ENCODE measurements around the gene SERPINB8.
A peak's percentile ranks its signal among the peaks of the same experiment; 100 is the strongest.

Gene SERPINB8

GRCh38 chr18:64029096-64029495 is 59.2 kb downstream of the SERPINB8 start:
- ChIA-PET CTCF (no interaction called here), POLR2A (no interaction called here)
- DNase-seq (ENCODE audit: extremely low spot score), result no peak
- TF ChIP-seq SP1 (IDR thresholded peaks at IDR 0.05) (no peak), NFRKB (IDR thresholded peaks at IDR 0.05) (no peak), FOXM1 (IDR thresholded peaks at IDR 0.05; ENCODE audit: borderline replicate concordance) (no peak), CTBP1 (IDR thresholded peaks at IDR 0.05; ENCODE audit: borderline replicate concordance) (no peak), LEF1 (IDR thresholded peaks at IDR 0.05; ENCODE audit: borderline replicate concordance) (no peak), FOXA1 (IDR thresholded peaks at IDR 0.05) (no peak), HDGF (IDR thresholded peaks at IDR 0.05; ENCODE audit: borderline replicate concordance) (no peak), L3MBTL2 (conservative IDR thresholded peaks at IDR 0.05) (no peak), FOXK2 (IDR thresholded peaks at IDR 0.05) (no peak), ARNT (IDR thresholded peaks at IDR 0.05) (no peak), BHLHE40 (IDR thresholded peaks at IDR 0.05; ENCODE audit: borderline replicate concordance) (no peak)

DNA sequence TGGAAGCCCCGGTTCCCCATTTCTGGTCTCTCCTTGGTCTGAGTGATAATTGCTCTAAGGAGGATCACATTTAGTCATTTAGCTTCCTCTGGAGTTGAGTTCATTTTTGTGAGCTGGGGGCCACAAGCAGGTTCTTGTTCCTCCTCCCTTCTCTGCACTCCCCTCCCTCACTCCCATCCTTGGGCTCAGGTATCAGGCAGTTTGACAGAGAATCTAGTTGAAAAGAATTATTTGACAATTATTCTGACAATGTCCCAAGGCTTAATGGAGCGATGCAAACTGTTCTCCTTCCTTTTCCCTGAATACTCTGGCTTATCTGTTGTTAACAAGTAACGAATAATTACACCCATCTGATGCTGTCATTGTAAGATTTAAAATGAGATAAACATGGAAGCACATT is 61.5 kb downstream of the SERPINB8 start:
- no peak for DNase-seq (ENCODE audit: extremely low spot score)
- CTCF ChIA-PET, result no interaction called here
- POLR2A ChIA-PET, result no interaction called here
- no peak for TF ChIP-seq LEF1 (IDR thresholded peaks at IDR 0.05; ENCODE audit: borderline replicate concordance)
- TF ChIP-seq CTBP1 (IDR thresholded peaks at IDR 0.05; ENCODE audit: borderline replicate concordance), result no peak
- no peak for TF ChIP-seq FOXA1 (IDR thresholded peaks at IDR 0.05)
- TF ChIP-seq BHLHE40 (IDR thresholded peaks at IDR 0.05; ENCODE audit: borderline replicate concordance), result no peak
- no peak for TF ChIP-seq ARNT (IDR thresholded peaks at IDR 0.05)
- TF ChIP-seq L3MBTL2 (conservative IDR thresholded peaks at IDR 0.05), result no peak
- TF ChIP-seq ZNF384 (IDR thresholded peaks at IDR 0.05), result no peak
- TF ChIP-seq HDGF (IDR thresholded peaks at IDR 0.05; ENCODE audit: borderline replicate concordance), result no peak
- no peak for TF ChIP-seq PKNOX1 (IDR thresholded peaks at IDR 0.05)
- TF ChIP-seq NFRKB (IDR thresholded peaks at IDR 0.05), result no peak
- TF ChIP-seq SP1 (IDR thresholded peaks at IDR 0.05), result no peak

DNA sequence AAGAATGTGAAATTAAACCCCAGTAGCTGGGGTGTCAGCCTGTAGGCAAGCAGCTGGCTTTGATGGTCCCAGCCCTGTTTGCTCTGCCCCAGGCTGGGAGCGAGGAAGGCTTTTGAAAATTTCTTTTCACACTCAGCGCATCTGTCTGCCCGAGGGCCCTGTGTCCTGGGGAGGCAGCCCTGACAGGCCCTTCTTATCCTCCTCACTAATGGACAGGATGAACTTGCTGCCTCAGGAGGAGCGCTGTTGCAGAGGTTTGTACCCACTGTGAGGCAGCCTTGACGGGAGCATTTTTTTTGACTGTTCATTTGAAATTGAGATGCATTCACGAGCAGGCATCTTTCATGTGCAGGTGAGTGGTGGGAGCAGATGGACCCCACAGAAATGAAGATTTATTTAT is 62.4 kb downstream of the SERPINB8 start:
- CTCF ChIA-PET, result no interaction called here
- POLR2A ChIA-PET, result no interaction called here
- no peak for DNase-seq (ENCODE audit: extremely low spot score)
- no peak for TF ChIP-seq ZNF384 (IDR thresholded peaks at IDR 0.05)
- TF ChIP-seq LEF1 (IDR thresholded peaks at IDR 0.05; ENCODE audit: borderline replicate concordance), result no peak
- no peak for TF ChIP-seq NFRKB (IDR thresholded peaks at IDR 0.05)

GRCh38 chr18:64037812-64038414 is 68.0 kb downstream of the SERPINB8 start:
- peak; percentile 10 for DNase-seq (ENCODE audit: extremely low spot score)
- ChIA-PET POLR2A (no interaction called here), CTCF (interaction anchor here (0.6 to 1.0 kb wide), 2 partner anchors 373 to 785 kb away, joined by 3 to 7 read pairs; no protein-coding TSS in a partner anchor)
- no peak for TF ChIP-seq PKNOX1 (IDR thresholded peaks at IDR 0.05)
- no peak for TF ChIP-seq CTBP1 (IDR thresholded peaks at IDR 0.05; ENCODE audit: borderline replicate concordance)
- no peak for TF ChIP-seq LEF1 (IDR thresholded peaks at IDR 0.05; ENCODE audit: borderline replicate concordance)
- no peak for TF ChIP-seq ELF4 (IDR thresholded peaks at IDR 0.05)
- no peak for TF ChIP-seq HDGF (IDR thresholded peaks at IDR 0.05; ENCODE audit: borderline replicate concordance)
- no peak for TF ChIP-seq BHLHE40 (IDR thresholded peaks at IDR 0.05; ENCODE audit: borderline replicate concordance)
- TF ChIP-seq SP1 (IDR thresholded peaks at IDR 0.05), result no peak
- no peak for TF ChIP-seq ARNT (IDR thresholded peaks at IDR 0.05)
- TF ChIP-seq TARDBP (IDR thresholded peaks at IDR 0.05), result no peak
- no peak for TF ChIP-seq FOXK2 (IDR thresholded peaks at IDR 0.05)
- TF ChIP-seq NFRKB (IDR thresholded peaks at IDR 0.05), result no peak
- TF ChIP-seq ZNF384 (IDR thresholded peaks at IDR 0.05), result no peak
- TF ChIP-seq FOXM1 (IDR thresholded peaks at IDR 0.05; ENCODE audit: borderline replicate concordance), result no peak
- no peak for TF ChIP-seq SUZ12 (IDR thresholded peaks at IDR 0.05)
- no peak for TF ChIP-seq FOXA1 (IDR thresholded peaks at IDR 0.05)
- TF ChIP-seq L3MBTL2 (conservative IDR thresholded peaks at IDR 0.05), result no peak

All from HEK293T (cell line).